MCF 10A (cell line): Measurements from ENCODE around the gene PTRH2. TPM values are rescaled to one million over a fixed set of nuclear protein-coding genes. Genes with fewer than 3 reads are reported as not detected.

Source experiments
- BruUV-seq: library from RNA; stranded (reverse); fragments of 400-500 nt; replicated peaks from 2 replicates; lab custom pipeline; 2021; lab: Mats Ljungman, UMichigan
- CTCF ChIA-PET: fragments of 300-600 bp; sonication (Branson Sonifier 250); formaldehyde crosslinking; extraction: SDS; loops from one replicate; lab custom pipeline; 2021; ENCODE audit warnings: antibody characterized with exemption, inconsistent platforms; lab: Yijun Ruan, JAX
- POLR2A ChIA-PET: fragments of 300-600, 350-650 bp; sonication (Branson Sonifier 250); formaldehyde crosslinking; extraction: SDS; loops from one replicate; lab custom pipeline; 2020; ENCODE audit warnings: antibody characterized with exemption, inconsistent platforms; lab: Yijun Ruan, JAX
- DNase-seq: peaks from one replicate; pipeline ENCODE4 v3.0.0-alpha.2; 2018; ENCODE audit not compliant: unreplicated experiment
- H3K27ac Mint-ChIP-seq: one replicate; pipeline ENCODE4 v1.8.0; 2022; ENCODE audit warnings: mild to moderate bottlenecking, low read depth, mixed read lengths; ENCODE audit not compliant: unreplicated experiment
- H3K27me3 Mint-ChIP-seq: one replicate; pipeline ENCODE4 v1.8.0; 2022; ENCODE audit warnings: mixed read lengths; ENCODE audit not compliant: insufficient read depth, unreplicated experiment
- H3K36me3 Mint-ChIP-seq: one replicate; pipeline ENCODE4 v1.8.0; 2022; ENCODE audit warnings: mild to moderate bottlenecking, moderate library complexity, mixed read lengths; ENCODE audit not compliant: insufficient read depth, unreplicated experiment
- H3K4me1 Mint-ChIP-seq: one replicate; pipeline ENCODE4 v1.8.0; 2022; ENCODE audit warnings: mixed read lengths; ENCODE audit not compliant: insufficient read depth, unreplicated experiment
- H3K4me3 Mint-ChIP-seq: one replicate; pipeline ENCODE4 v1.8.0; 2022; ENCODE audit warnings: mild to moderate bottlenecking, moderate library complexity, mixed read lengths; ENCODE audit not compliant: unreplicated experiment
- H3K9me3 Mint-ChIP-seq: one replicate; pipeline ENCODE4 v1.8.0; 2022; ENCODE audit warnings: mixed read lengths; ENCODE audit not compliant: unreplicated experiment
- CTCF ChIP-seq: fragments of 200-600 bp; IDR thresholded peaks from one replicate; pipeline ENCODE4 v1.8.0; 2022; ENCODE audit warnings: antibody characterized with exemption, mild to moderate bottlenecking; ENCODE audit not compliant: unreplicated experiment
- intact Hi-C: fragments of 100-400 bp; cut with micrococcal nuclease; formaldehyde crosslinking; loops from 2 replicates; pipeline ENCODE4 v1.14.1; 2022
- total RNA-seq: library from RNA; stranded (reverse); gene quantifications from 2 replicates; pipeline ENCODE4 v1.2.3, GENCODE V29; 2022

The PTRH2 gene
- total RNA-seq, 1 experiment from 2014 or later, result 51.7 TPM

GRCh38 chr17:59723041-59723440 lies 15.8 kb upstream of the PTRH2 start:
- no peaks in the 10 kb centered on the region for H3K9me3 Mint-ChIP-seq
- BruUV-seq, result no TSS peak
- peaks cover 15% of the 10 kb centered on the region for H3K4me1 Mint-ChIP-seq
- ChIA-PET POLR2A (interaction anchor here (3.6 kb wide), 1 partner anchor 14 kb away, joined by 30 read pairs; the partner anchor contains the start of genes PTRH2 and VMP1), CTCF (interaction anchor here (0.6 kb wide), 1 partner anchor 11 kb away, joined by 3 read pairs; no protein-coding TSS in a partner anchor)
- H3K4me3 Mint-ChIP-seq, result no peak overlapping the region
- DNase-seq, result no peak
- intact Hi-C loops, result no loop called here
- TF ChIP-seq CTCF, result no peak
- no peaks in the 10 kb centered on the region for H3K27me3 Mint-ChIP-seq
- H3K36me3 Mint-ChIP-seq, result peaks cover 8% of the 10 kb centered on the region
- H3K27ac Mint-ChIP-seq, result peak overlapping the region; percentile 86

GRCh38 chr17:59722623-59723022 lies 15.4 kb upstream of the PTRH2 start:
- Mint-ChIP-seq H3K4me3 (no peak overlapping the region), H3K27me3 (no peaks in the 10 kb centered on the region), H3K9me3 (no peaks in the 10 kb centered on the region), H3K27ac (peak overlapping the region; percentile 86), H3K36me3 (peaks cover 8% of the 10 kb centered on the region), H3K4me1 (peaks cover 15% of the 10 kb centered on the region)
- BruUV-seq, result no TSS peak
- ChIA-PET POLR2A (interaction anchor here (3.6 kb wide), 1 partner anchor 13 kb away, joined by 30 read pairs; the partner anchor contains the start of genes PTRH2 and VMP1), CTCF (interaction anchor here (0.6 kb wide), 1 partner anchor 12 kb away, joined by 3 read pairs; no protein-coding TSS in a partner anchor)
- intact Hi-C loops, result no loop called here
- no peak for TF ChIP-seq CTCF
- no peak for DNase-seq

- TF ChIP-seq CTCF, result no peak
- H3K4me3 Mint-ChIP-seq, result no peak overlapping the region
- intact Hi-C loops, result no loop called here
- no peak overlapping the region for H3K27ac Mint-ChIP-seq
- CTCF ChIA-PET, result no interaction called here
- no peaks in the 10 kb centered on the region for H3K27me3 Mint-ChIP-seq
- BruUV-seq, result no TSS peak
- POLR2A ChIA-PET, result interaction anchor here (0.5 to 3.6 kb wide), 2 partner anchors 10 to 24 kb away, joined by 3 to 30 read pairs; partner anchors contain the start of genes PTRH2 and VMP1
- peaks cover 12% of the 10 kb centered on the region for H3K36me3 Mint-ChIP-seq
- H3K9me3 Mint-ChIP-seq, result no peaks in the 10 kb centered on the region
- peaks cover 10% of the 10 kb centered on the region for H3K4me1 Mint-ChIP-seq
- DNase-seq, result no peak
Observed at GRCh38 chr17:59719526-59719925, 12.3 kb upstream of the PTRH2 start.

GRCh38 chr17:59716427-59716826 lies 9.2 kb upstream of the PTRH2 start:
- CTCF ChIA-PET, result no interaction called here
- Mint-ChIP-seq H3K4me1 (peaks cover 8% of the 10 kb centered on the region), H3K4me3 (no peak overlapping the region), H3K27me3 (no peaks in the 10 kb centered on the region), H3K9me3 (no peaks in the 10 kb centered on the region), H3K27ac (no peak overlapping the region), H3K36me3 (peaks cover 12% of the 10 kb centered on the region)
- BruUV-seq, result no TSS peak
- intact Hi-C loops, result no loop called here
- TF ChIP-seq CTCF, result no peak
- POLR2A ChIA-PET, result interaction anchor here (1.0 kb wide), 1 partner anchor 9 kb away, joined by 3 read pairs; the partner anchor contains the start of genes PTRH2 and VMP1
- DNase-seq, result no peak
